ENCODE data around the gene RABEP1. TPM values are rescaled to one million over a fixed set of nuclear protein-coding genes. Genes with fewer than 3 reads are reported as not detected.

Gene RABEP1, protein sequence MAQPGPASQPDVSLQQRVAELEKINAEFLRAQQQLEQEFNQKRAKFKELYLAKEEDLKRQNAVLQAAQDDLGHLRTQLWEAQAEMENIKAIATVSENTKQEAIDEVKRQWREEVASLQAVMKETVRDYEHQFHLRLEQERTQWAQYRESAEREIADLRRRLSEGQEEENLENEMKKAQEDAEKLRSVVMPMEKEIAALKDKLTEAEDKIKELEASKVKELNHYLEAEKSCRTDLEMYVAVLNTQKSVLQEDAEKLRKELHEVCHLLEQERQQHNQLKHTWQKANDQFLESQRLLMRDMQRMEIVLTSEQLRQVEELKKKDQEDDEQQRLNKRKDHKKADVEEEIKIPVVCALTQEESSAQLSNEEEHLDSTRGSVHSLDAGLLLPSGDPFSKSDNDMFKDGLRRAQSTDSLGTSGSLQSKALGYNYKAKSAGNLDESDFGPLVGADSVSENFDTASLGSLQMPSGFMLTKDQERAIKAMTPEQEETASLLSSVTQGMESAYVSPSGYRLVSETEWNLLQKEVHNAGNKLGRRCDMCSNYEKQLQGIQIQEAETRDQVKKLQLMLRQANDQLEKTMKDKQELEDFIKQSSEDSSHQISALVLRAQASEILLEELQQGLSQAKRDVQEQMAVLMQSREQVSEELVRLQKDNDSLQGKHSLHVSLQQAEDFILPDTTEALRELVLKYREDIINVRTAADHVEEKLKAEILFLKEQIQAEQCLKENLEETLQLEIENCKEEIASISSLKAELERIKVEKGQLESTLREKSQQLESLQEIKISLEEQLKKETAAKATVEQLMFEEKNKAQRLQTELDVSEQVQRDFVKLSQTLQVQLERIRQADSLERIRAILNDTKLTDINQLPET
- 35.6 and 56.0 TPM in 2 replicates for total RNA-seq

DNA sequence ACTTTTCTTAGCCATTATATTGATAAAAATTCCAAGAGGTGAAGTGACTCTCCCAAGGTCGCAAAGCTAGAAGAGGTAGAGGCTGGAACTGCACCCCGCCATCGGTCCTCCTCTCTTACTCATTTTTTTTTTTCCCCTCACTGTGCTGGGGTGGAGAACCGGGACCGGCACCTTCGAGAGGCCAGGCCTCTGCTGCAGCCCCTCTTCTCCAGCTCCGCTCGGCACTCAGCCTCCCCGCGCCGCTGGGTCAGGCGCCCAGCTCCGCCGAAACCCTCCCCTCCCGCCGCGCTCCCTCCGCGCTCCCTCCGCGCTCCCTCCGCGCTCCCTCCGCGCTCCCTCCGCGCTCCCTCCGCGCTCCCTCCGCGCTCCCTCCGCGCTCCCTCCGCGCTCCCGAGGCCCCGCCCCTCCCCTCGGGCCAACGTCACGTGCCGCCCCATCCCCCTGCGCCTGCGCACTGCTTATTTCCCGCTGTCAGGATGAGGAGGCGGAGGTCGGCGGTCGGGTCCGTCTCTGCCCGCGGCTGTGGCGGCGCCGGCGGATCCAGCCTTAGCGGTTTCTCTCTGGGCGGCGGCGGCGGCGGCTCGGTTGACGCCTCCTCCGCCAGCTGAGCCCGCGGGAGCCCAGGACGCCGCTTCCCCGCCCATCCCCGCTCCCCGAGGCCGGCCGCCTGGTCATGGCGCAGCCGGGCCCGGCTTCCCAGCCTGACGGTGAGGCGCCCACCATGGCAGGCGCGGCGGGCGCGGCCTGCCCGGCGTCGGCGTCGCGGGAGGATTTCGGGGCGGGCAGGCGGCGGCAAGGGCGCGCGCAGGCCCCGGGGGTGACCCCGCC, at the start of gene RABEP1:
RABEP1 (plus strand) TSS at position 471 of the 828 bp plus-strand sequence; CDS start at position 674, 203 bp downstream.

DNA sequence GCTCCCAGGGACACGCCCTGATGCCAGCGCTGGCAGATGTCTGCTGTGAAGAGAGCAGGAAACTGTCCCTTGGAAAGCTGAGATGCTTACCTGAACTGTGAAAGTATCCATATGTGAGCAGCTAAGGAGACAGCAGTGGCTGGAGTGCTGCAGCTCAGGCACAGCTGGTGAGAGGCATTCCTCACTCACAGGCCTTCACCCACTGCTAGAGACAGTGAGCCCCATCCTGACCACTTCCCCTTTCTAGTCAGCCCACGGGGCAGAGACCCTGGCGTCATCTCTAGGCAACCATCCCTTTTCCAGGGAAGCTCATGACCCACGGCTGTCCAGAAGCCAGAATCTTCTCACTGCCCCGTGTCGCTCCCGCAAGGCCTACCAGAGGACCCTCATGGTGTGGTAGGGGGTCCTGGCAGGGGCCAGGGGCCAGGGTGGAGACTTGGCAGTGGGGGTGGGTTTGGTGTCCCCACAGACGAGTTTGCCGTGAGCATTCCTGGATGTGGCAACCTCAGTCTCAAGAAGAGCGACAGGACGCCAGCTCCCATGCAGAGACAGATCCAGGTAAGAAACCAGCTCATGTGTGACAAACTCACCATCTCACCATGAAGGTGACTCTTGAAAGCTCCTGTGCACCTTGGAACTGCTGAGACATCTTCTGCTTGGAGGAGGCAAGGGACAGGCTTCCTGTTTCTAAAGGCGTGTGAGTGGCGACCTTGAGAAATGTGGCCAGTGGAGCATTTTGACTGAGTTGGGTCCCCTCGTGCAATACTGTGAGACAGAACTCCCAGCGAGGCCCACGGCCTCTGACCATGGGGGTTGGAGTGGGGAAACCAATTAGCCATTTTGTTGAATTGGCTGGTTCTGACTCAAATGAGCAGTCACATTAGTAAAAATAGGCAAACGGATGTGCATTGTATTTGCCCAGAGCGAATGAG, 47.2 kb upstream of the RABEP1 start, which contains the start of gene SCIMP:
SCIMP (minus strand) TSS at position 216 of the 932 bp plus-strand sequence; CDS start at position 111, 105 bp downstream.

DNA sequence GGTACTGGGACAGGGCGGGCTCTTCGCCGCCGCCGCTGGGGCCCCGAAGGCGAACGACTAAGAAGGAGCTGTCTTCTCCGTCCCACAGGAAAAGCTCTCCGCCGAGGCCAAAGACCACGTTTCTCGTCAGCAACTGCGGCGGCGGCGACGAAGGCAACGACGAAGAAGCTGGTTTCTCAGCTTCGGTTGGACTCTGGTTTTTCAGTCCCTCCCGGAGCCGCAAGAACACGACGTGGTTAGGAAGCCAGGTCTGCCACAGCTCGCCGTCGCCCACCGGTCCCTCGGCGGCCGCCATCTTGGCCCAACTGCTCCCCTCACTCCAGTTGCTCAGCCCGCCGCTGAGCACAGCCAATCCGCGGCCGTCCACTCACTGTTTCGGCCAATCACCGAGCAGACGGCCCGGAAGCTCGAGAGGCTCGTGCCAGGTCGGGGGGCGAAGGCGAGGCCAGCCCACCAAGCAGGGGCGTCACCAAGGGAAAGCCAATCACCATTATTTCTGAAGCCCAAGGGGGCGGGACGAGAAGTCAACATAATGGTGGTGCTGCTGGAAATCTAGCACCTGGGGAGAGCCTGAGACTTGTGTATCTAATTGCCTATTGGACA, 137.4 kb downstream of the RABEP1 start, which contains the start of gene NUP88:
NUP88 (minus strand) TSS at position 307 of the 603 bp plus-strand sequence; CDS start at position 295, 12 bp downstream.

DNA sequence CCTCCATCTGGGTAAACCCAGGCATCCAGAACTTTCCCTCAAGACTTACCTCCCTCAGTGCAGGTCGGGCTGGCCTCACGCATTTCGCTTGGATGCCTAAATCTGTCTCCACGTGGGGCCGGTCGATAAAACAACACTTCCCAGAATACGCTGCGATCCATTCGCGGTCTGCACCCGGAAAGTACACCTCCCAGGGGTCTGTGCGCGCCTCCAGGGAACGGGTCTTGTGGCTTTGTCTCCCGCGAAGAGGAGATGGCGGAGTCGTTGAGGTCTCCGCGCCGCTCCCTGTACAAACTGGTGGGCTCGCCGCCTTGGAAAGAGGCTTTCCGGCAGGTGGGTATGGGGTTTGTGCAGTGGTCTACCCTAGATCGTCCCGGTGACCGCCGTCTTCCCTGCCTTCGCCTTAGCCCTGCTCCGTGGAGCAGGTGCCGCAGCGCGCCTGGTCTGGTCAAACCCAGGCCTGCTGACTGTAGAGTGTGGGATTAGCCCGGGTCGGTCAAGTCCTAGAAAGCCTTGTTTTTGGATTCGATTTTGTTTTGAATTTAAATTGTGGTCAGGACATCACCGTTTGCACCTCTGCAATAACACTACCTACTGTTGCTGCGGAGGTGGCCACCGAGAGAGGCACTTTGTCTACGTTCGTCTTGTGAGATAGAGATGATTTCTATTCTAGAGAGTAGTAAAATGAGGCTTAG, 138.0 kb downstream of the RABEP1 start, which contains the start of gene RPAIN:
RPAIN (plus strand) TSS at position 224 of the 695 bp plus-strand sequence; CDS start at position 253, 29 bp downstream.

Other genes with a start within 250 kb of the RABEP1 start
- 0.07 and 0.13 TPM in 2 replicates for gene SLC52A1, start 246.9 kb upstream of the RABEP1 start, total RNA-seq
- 0.92 and 1.6 TPM in 2 replicates for gene ZFP3, start 203.8 kb upstream of the RABEP1 start, total RNA-seq
- 4.1 and 5.1 TPM in 2 replicates for gene ZNF232, start 170.4 kb upstream of the RABEP1 start, total RNA-seq
- under 0.01 TPM in 1 of 2 replicates, not detected in the other for gene USP6, start 166.3 kb upstream of the RABEP1 start, total RNA-seq
- 4.6 and 5.7 TPM in 2 replicates for gene ZNF594, start 90.4 kb upstream of the RABEP1 start, total RNA-seq
- not detected in 2 replicates for gene SCIMP, start 47.4 kb upstream of the RABEP1 start, total RNA-seq
- gene NUP88, start 137.4 kb downstream of the RABEP1 start, total RNA-seq: 52.4 and 53.8 TPM in 2 replicates
- 24.7 and 26.5 TPM in 2 replicates for gene RPAIN, start 137.9 kb downstream of the RABEP1 start, total RNA-seq
- 92.9 and 119 TPM in 2 replicates for gene C1QBP, start 156.9 kb downstream of the RABEP1 start, total RNA-seq
- gene DHX33, start 186.7 kb downstream of the RABEP1 start, total RNA-seq: 10.7 and 14.9 TPM in 2 replicates
- 27.0 and 30.0 TPM in 2 replicates for gene DERL2, start 203.9 kb downstream of the RABEP1 start, total RNA-seq
- 10.5 and 12.1 TPM in 2 replicates for gene MIS12, start 204.3 kb downstream of the RABEP1 start, total RNA-seq